GM18873 (cell line): Measurements from ENCODE around the gene PLCB1.

Experiments
- ATAC-seq: cut with Tn5 transposase; IDR thresholded peaks from one replicate; pipeline ENCODE4 v1.9.1; 2021; ENCODE audit warnings: mild to moderate bottlenecking, moderate library complexity, moderate number of reproducible peaks; ENCODE audit not compliant: unreplicated experiment, low FRiP score

The PLCB1 gene

DNA sequence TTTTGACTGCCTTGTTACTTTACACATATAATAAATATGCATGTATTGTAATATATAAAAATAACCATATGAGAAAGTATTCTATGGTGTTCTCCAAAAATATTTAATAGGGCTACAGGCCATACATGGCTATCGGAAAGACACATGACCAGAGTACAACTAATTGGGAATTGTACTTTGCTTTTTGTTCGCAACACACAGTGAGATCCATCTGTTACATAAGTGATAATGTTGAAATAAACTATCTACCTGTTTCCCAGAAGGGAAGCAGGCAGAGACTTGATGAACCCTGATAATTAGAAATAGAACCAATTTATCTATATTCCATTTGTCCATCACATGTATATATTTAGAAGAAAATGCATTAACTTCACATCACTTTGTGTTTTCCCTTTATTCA lies 592.8 kb downstream of the PLCB1 start:
- no peak for ATAC-seq

DNA sequence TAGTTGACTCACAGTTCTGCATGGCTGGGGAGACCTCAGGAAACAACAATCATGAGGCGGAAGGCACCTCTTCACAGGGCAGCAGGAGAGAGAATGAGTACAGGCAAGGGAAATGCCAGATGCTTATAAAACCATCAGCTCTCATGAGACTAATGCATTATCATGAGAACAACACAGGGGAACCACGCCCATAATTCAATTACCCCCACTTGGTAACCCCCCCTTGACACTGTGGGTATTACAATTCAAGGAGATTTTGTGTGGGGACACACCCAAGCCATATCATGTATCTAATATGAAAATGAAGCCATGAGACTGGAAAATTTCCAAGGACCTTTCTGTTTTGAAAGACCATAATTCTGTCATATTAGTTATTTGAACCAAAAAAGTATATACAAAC lies 594.4 kb downstream of the PLCB1 start:
- no peak for ATAC-seq

DNA sequence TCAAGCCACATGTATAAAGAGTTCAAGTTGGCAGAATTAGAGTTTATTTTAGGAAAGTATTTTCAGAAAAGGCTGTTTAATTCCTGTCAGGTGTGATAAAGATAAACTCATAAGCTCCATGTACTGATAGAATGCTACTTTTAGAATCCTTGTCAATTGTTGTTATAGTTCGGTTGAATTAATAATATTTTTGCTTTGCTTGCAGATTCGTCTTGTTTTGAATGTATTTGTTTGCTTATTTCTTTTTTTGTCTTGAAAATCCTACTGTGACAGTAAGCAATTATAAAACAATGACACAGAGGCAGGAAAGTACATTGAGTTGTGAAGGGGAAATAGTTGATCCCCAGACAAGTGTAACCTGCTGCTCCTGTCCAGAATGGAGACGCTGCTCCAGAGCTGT lies 602.9 kb downstream of the PLCB1 start:
- no peak for ATAC-seq

DNA sequence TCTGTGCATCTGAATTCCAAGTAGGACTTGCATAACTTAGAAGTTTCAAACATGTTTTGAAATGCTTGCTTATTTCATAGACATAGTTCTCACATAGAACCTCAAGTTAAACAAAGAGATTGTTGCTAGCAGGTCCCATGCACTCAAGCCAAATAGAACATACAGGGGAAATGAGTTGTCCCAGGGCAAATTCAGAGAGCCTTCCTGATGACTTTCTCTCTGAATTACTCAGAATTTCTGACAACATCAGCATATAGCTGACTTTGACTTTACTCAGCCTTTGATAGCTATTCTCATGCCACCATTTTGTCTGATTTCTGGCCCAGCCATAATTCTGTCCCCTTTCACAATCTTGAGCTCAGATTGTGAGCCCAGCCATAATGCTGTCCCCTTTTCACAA lies 603.6 kb downstream of the PLCB1 start:
- ATAC-seq: no peak

DNA sequence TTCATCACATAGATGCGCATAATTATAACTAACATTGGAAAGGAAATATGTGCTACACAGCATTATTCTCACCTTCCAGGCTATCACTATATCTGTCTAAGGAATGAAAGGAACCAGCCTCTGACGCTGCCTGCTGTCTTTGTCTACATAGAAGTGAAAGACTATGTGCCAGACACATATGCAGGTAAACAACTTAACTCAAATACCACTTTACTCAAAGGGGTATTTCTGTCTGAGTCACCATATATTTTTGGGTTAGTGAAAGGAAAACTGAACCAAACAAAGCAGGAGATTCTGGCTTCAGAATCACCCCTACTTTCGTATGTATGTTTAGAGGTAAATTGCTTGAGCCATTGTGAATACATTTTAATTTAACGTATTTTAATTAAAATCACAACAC lies 608.2 kb downstream of the PLCB1 start:
- ATAC-seq: peak; percentile 84

DNA sequence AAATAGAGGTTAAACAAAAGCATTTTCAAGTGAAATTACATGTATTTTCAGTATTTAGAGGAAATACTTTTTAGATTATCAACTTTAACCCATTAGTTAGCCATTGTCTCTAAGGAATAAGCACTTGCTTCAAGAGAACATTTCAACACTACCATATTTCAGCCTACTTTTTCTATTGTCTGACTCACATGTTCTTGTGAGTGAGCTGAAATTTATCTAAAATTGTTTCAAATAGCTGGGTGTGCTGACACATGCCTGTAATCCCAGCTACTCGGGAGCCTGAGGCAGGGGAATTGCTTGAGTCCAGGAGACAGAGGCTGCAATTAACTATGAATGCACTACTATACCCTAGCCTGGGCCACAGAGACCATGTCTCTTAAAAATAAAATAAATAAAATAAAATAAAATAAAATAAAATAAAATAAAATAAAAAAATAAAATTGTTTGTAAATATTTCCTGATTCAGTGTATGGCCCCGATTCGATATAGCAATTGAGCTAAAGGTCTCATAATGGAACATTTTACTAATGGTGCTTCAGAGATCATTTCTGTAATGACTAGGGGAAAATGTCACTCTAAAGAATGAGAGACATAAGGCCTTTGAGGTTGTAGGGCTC lies 612.3 kb downstream of the PLCB1 start:
- no peak for ATAC-seq

DNA sequence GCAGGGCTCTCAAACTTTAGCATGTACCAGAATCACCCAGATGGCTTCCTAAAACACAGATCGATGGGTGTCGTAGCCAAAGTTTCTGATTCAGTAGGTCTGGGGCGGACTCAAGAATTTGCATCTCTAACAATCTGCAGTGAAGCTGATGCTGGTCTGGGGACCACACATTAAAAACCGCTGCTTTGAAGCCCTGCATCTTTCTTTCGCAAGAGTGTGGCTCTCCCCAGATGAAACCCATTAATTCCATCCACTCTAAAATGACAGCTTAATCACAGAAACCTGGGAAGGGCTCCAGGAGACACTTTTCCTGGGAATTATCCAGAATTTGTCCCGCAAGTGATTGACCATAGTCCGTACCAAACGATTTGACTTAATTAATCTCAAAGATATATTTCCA lies 617.0 kb downstream of the PLCB1 start:
- ATAC-seq: no peak

DNA sequence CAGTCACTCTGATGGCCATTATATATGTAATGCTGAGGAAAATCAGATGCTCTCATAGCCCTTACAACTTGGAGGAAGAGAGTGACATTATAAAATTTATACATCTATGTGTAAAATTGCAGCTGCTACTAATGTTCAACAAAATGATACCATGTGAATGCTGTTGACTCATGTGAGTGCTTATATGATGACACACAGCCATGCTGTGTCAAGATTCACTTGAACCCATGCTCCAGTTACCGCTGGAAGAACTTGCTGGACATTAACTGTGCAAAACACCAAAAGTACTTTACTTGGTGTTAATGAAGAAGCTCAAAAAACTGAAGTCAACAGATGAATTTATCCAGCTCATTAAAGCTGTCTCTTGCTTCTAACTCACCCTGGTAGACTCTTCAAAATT lies 617.9 kb downstream of the PLCB1 start:
- no peak for ATAC-seq

DNA sequence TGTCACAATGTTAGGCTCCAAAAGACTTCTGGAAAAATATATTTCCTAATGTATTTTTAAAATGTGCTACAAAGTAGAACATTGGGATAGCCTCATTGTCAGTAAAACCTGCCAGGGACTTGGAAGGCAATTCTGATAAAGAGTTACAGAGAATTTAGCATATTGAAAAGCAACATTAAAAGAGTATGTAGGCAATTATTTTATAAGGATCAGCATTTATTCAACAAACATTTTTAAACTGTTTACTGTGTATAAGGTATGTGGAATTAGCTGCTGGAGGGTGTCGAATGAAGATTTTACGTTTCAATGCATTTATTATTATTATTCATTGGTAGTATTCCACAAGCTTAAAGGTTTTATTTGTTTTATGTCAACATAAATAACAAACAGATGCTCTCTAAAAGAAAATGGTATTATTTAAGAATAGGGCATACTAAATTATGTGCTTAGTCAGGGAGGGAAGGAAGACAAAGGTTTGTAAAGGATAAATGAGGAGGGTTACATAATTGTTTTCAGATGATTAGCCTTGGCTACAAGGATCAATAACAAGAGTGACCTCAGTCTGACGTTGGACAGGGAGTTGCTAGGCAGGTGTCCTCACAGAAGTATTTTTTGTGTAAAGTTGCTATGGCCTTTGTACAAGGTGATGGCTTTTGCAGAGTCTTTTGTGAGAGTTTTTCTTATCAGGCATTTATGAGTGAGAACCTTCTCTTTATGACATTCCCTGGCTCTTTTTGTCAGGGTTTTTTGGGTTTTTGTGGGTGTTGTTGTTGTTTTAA lies 623.5 kb downstream of the PLCB1 start:
- ATAC-seq: no peak

DNA sequence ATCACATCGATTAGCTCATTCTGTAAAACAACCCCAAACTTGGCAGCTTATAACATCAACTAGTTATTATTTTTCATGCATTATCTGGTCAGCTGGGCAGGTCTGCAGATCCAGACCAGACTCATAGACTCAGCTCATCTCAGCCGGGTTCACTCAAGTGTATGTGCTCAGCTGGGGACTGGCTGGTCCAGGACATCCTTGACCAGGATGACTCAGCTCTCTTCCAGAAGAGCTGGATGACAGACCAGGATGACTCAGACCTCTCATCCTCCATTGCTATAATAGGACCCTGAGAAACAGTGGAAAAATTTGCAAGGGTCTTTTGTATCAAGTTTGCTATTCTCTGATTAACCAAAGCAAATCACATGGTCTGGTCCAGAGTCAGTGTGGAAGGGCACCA lies 624.3 kb downstream of the PLCB1 start:
- no peak for ATAC-seq

DNA sequence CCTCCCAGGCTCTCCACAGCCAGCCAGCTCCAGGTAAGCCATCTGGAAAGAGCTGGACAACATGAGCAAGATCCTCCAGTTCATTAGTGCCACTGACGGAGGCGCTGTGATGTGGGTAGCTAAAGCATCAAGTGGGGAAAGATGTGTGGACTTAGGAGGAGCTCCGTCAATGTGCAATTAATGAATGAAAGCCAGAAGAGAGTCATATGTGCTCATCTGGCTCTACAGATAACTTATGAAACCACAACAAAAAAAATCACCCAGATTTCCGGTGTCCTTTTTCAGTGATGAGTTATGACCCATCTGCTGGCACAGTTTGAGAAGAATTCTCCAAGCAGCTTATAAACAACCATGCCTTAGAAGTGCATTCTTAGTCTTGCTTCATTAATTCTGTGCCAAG lies 625.1 kb downstream of the PLCB1 start:
- no peak for ATAC-seq

DNA sequence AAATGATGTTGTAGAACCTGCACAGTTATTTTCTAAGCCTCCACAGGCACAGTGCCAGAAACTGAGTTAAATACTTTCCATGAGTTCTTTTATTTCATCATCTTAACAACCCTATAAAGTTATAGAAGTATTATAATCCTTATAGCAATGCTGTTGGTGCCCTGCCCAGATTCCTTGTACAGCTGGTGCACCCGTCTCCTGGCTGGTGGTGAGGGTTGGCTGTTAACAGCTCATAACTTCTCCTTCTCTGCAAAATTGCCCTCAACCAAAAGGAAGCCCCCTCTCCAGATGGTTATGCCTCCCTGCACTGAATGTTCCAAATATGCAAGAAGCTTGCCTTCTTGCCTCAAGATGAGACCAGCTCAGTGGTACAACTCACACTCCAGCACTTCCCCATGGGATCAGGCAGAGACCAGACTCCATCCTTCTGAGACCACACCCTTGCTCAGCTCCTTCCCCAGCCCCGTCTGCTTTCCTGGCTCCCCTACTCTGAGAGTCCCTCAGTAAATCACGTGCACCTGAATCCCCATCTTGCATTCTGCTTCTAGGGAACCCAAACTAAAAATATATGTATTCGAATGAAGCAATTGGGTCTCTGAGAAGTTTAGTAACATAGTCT lies 632.4 kb downstream of the PLCB1 start:
- ATAC-seq: no peak

DNA sequence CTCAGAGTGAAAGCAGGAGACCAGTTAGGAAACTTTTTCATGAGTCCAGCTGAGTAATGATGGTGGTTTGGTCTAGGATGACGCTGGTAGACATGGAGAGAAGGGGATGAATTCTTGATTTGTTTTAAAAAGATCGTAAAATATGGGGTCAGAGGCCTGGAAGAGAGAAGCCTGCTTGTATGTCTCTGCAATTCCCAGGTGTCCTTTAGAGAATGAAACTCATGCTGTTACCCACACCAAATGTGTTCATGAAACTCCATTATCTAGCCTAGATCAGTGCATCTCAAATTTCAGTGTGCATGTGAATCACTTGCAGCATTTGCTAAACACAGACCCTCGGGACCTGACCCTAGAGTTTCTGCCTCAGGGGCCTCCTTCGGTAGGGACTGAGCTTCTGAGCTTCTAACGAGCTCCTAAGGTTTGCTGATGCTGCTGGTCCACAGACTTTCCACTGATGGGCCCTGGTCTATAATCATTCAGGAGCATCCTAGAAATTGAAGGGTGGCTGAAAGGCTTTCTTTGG lies 634.9 kb downstream of the PLCB1 start:
- ATAC-seq: no peak

DNA sequence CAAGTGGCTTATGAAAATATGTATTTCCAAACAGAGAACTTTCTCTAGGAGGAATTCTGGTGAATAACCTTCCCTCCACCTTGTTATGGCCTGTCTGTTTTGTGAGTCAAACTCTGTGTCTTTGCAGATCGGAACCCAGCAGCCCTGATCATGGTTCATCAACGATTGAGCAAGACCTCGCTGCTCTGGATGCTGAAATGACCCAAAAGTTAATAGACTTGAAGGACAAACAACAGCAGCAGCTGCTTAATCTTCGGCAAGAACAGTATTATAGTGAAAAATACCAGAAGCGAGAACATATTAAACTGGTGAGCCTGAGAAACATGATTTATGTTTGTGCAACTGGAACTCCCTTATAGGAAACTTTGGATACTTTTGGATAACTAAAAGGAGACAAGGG lies 642.3 kb downstream of the PLCB1 start:
- ATAC-seq: no peak

DNA sequence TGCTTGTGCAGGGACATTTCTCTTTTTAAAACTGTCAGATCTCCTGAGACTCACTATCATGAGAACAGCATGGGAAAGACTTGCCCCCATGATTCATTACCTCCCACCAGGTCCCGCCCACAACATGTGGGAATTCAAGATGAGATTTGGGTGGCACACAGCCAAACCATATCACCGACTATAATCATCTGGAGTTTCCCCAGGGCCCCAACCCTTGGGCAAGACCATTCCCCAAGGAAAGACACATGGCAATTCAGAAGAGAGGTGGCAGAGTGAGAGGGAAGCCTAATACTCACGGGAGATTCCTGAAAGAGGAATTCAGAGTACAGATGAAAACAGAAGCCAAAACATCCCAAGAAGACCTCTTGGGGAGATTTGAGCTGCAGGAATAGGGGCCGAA lies 645.8 kb downstream of the PLCB1 start:
- ATAC-seq: no peak

DNA sequence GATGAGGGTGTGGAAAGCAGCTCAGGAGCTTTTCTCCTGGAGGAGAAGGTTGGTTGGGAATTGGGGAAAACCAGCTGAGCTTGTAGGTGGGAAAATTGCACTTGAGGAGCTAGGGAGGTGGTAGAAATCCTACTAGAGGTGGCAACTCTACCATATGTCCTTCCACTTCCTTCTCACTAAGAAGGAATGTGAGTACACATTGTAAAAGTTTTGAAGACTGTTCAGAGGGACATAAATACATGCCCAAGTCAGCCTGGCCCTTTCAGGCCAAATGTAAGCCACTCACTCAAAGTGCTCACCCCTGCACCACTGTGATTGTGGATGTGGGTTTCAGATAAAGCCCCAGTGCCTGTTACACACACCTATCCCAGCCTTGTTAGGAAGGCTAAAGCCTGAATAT lies 646.3 kb downstream of the PLCB1 start:
- ATAC-seq: no peak

DNA sequence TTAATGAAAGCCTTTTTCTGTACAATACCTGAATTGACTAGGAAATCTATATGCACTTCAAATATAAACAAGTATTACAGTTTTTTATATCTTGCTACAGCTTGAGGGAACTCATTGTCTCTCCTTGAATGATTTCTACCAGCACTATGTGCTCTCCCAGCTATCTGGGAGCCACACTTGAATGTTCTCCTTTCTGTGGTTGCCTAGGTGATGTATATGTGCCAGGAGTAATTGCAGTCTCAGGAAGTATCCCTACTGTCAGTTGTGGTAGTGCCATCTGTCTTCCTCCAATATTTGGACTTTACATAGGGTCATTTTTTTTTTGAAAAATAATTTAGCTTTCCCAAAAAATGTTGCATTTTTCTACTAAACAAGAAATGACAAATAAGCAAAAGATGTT lies 648.8 kb downstream of the PLCB1 start:
- ATAC-seq: no peak

DNA sequence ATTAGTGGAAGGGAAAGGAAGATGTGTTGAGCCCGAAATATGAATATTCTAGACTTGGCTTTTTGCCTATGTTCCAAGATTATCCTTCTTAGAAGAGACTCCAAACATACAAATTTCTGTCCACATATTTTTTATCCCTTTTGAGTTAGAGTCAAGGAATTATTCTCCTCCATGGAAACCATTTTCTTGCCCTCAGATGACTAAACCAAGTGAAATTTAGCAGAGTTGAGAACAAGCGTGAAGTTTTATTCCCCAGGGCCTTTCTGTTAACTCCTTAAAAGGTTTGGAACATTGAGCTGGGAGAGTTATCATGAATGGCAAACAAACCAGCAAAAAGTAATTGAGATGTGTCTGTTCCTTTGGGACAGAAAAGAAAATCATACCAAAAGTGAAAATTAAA lies 650.7 kb downstream of the PLCB1 start:
- no peak for ATAC-seq

DNA sequence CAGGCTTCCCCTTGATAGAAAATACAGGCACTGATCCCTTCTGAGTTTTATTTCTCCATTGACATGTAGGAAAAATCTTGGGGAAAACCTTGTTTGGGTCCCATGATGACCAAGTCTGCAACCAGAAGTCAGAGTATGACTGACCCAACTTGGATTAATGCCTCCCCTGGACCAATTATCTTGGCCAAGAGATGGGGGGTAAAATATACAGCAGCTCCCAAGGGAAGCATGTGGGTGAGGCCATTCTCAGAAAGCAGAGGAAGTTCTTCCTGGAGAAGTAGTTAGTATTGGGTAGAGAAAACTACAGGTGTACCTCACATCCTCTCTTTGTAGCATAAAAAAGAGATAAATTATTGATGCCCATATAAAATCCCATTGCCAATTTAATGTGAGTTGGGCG lies 651.7 kb downstream of the PLCB1 start:
- no peak for ATAC-seq

DNA sequence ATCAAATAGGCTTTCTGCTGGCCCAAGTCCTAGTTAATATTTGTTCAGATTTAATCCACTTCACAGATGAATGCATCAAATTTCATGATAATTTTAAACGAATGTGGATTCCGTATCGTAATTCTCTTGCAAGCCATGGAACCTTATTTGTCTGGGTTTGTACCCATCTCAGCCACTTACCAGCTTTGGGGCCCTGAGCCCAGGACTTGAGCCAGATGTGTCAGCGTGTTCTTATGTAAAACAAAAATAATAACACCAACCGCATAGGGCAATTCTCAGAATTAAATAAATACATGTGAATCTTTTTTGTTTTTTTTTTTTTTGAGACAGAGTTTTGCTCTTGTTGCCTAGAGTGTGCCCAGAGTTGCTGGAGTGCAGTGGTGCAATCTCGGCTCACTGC lies 654.3 kb downstream of the PLCB1 start:
- no peak for ATAC-seq

DNA sequence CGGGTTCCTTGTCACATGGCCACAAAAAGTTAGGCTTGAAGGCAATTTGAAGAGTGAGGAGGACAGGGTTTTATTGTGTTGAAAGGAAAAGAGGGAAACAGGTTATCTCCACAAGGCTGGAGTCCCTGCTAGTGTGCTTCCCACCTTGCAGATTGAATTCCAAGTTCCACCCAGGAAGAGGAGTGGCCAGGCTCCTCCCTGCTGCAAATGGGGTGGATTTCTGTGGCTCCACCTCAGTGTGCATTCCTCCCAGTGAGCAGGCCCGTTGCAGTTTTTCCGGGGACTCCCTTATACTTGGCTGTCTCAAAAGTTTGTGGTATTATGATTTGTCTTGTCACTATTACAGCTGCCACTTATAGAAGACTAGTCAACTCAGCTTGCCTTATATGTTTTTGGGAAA lies 655.0 kb downstream of the PLCB1 start:
- ATAC-seq: no peak

DNA sequence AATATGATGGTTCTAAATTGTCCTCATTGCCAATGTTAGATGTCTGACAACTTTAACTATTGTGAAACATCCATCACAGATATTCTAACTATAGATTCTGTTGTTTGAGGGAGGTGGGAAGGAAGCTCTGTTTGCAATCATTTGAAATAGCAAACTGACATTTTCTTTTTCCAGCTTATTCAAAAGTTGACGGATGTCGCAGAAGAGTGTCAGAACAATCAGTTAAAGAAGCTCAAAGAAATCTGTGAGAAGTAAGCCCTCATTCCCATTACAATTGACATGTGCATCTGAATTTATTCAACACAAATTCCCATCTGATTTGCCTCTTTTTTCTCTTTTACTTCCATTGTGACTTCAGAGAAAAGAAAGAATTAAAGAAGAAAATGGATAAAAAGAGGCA lies 656.2 kb downstream of the PLCB1 start:
- ATAC-seq: no peak
